ENCODE measurements around the gene LGALS1.
A peak's percentile ranks its signal among the peaks of the same experiment; 100 is the strongest.

Gene LGALS1

DNA sequence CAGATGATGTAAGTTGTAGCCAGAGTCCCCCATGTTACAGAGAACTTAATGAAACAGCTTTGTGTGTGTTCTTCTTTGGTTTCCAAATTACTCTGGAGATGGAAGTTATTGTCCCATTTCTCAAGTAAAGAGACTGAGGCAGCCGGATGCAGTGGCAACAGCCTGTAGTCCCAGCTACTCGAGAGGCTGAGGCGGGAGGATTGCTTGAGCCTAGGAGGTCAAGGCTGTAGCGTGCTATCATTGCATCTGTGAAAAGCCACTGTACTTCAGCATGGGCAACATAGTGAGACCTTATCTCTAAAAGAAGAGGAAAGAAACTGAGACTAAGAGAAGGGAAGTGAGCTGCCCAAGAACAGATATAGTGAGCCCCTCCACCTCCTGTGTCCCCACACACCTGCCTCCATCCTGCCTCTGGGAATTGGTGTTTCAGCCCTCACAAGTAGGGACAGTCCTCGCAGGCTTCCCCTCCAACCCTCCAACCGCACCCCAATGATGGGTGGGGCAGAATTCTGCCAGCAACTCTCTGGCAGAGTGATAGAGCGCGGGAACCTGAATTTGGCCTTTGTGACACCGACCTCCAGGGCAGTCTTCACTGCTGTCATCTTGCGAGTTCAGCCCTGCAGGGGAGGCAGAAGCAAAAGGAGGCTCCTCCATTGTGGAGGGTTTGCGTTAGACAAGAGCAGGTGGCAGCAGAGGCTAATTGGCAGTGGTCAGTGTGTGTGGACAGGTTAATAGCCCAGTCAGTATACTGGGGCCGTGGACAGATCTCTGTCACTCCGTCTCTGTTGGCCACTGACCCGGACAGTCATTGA is 15.3 kb upstream of the LGALS1 start:
- TF ChIP-seq, protein P1, sequence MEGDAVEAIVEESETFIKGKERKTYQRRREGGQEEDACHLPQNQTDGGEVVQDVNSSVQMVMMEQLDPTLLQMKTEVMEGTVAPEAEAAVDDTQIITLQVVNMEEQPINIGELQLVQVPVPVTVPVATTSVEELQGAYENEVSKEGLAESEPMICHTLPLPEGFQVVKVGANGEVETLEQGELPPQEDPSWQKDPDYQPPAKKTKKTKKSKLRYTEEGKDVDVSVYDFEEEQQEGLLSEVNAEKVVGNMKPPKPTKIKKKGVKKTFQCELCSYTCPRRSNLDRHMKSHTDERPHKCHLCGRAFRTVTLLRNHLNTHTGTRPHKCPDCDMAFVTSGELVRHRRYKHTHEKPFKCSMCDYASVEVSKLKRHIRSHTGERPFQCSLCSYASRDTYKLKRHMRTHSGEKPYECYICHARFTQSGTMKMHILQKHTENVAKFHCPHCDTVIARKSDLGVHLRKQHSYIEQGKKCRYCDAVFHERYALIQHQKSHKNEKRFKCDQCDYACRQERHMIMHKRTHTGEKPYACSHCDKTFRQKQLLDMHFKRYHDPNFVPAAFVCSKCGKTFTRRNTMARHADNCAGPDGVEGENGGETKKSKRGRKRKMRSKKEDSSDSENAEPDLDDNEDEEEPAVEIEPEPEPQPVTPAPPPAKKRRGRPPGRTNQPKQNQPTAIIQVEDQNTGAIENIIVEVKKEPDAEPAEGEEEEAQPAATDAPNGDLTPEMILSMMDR (IDR thresholded peaks at IDR 0.05; ENCODE audit: low read depth, low read length), result no peak
- DNase-seq (ENCODE audit: extremely low read depth, low read depth), result no peak

DNA sequence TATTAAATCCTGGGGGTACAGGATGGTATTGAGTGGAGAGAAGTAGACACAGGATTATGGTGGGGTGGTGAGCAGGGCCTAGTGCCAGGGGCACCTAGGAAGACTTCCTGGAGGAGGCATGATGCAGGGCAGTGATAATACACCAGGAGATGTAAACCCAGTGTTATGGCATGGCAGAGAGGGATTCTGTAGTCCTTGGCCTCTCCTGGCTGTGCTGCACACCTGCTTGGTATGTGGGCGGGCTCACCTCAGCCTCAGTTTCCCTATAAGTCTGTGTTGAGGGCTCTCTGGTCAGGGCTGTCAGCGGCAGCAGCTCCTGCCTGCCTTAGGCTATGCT is 14.8 kb upstream of the LGALS1 start:
- no peak for DNase-seq (ENCODE audit: extremely low read depth, low read depth)
- TF ChIP-seq, protein P1 (IDR thresholded peaks at IDR 0.05; ENCODE audit: low read depth, low read length), result no peak

DNA sequence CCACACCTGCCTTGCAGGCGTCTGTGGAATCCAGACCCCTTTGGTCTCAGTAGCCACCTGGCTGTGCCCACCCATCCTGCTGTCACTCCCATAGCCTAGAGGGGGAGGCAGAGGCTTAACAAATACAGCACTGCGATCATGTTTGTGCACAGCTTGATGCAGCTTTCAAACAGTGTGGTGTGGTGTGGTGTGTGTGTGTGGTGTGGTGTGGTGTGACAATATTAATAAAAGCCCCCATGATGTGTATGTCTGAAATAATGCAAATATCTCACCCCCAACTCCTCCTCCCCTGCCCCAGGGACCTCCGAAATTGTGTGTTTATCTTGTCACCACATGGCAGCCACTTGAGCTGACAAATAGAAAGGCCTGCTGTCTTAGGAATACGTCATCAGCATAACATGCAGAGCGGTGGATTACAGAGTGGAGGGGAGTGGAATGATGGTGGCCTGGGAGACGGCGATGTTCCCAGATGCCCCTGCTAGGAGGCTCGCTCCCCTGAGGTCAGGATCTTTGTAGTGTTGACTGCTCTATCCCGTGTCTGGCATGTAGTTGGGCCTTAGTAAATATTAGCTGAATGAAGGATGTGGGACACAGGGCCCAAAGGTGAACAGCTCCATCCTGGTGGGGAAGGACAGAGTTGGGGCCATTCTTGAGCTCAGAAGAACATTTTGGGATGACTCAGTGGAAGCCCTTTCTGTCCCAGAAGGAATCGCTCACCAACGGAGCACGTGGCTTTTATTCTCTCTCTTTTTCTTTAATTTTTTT is 14.1 kb upstream of the LGALS1 start:
- TF ChIP-seq, protein P1 (IDR thresholded peaks at IDR 0.05; ENCODE audit: low read depth, low read length), result peak; percentile 68
- DNase-seq (ENCODE audit: extremely low read depth, low read depth), result no peak

DNA sequence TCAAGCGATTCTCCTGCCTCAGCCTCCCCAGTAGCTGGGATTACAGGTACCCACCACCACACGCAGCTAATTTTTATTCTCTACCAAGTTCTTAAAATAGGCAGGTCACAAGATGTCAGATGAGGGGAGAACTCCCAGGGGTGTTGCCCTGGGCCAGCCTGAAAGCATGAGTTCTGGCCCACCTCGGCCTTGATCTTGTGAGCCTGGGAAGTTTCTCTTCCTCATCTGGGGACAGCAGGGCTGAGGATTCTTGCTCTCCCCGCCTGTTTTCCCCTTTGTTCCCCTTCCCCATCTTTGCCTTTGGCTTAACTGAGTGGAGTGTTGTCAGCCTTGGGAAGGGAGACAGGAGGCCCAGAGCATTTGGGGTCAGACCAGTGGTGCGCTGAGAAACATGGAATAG is 13.4 kb upstream of the LGALS1 start:
- TF ChIP-seq, protein P1 (IDR thresholded peaks at IDR 0.05; ENCODE audit: low read depth, low read length), result no peak
- DNase-seq (ENCODE audit: extremely low read depth, low read depth), result no peak

DNA sequence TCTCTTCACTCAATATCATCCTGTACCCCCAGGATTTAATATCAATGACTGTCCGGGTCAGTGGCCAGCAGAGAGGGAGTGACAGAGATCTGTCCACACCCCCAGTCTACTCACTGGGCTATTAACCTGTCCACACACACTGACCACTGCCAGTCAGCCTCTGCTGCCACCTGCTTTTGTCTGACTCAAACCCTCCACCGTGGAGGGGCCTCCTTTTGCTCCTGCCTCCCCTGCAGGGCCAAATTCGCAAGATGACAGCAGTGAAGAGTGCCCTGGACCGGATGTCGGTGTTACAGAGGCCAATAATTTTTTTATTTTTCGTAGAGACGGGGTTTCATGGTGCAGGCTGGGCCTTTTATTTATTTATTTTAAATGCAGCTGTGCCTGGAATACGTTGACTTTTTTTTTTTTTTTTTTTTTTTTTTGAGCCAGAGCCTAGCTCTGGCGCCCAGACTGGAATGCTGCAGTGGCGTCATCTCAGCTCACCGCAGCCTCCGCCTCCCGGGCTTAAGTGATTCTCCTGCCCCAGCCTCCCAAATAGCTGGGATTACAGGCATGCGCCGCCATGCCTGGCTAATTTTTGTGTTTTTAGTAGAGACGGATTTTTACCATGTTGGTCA is 11.8 kb upstream of the LGALS1 start:
- TF ChIP-seq, protein P1 (IDR thresholded peaks at IDR 0.05; ENCODE audit: low read depth, low read length), result no peak
- no peak for DNase-seq (ENCODE audit: extremely low read depth, low read depth)

DNA sequence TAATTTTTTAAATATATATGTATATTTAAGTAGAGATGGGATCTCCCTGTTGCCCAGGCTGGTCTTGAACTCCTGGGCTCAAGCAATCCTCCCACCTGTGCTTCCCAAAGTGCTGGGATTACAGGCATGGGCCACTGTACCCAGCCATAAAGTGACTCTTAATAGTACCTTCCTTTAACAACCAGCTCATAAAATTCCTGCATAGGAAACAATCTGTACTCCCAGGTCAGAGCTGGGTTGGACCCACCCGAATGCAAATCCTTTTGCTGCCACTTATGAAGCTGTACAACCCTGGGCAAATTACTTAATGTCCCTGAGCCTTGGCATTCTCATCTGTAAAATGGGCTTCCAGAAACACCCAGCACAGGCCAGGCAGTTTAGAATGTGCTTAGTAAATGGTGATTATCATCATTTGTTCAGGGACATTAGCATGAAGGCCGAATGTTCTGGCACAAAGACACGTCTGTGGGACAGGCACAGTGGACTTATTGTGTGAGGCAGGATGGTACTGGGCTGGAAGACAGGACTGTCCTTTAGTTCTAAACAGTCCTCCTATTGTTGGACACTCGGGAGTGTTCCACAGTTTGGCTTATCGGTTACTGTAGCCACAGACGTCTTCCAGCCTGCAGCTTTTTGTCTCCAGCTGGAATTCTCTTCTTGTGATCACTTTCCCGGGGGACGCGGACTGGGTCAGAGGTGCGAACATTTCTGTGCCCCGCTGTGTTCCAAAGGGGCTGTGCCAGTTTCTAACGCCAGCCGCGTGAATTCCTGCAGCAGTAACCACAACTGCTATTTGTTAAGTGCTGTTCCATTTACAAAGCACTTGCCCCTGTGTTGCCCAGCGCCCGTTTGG is 11.0 kb upstream of the LGALS1 start:
- DNase-seq (ENCODE audit: extremely low read depth, low read depth), result no peak
- TF ChIP-seq, protein P1 (IDR thresholded peaks at IDR 0.05; ENCODE audit: low read depth, low read length), result no peak
